K562 (cell line): ENCODE measurements around the gene TLN1. TPM values are rescaled to one million over a fixed set of nuclear protein-coding genes. Genes with fewer than 3 reads are reported as not detected.

Source experiments
- ARID3A ChIP-seq: IDR thresholded peaks from 2 replicates; pipeline ENCODE4 v1.6.1; 2012; ENCODE audit warnings: low read depth, low read length, improper control_type of control experiment, borderline replicate concordance
- CCAR2 ChIP-seq: fragments of 200-400 bp; formaldehyde crosslinking; IDR thresholded peaks from 2 replicates; pipeline ENCODE4 v1.6.1; 2017; ENCODE audit warnings: mild to moderate bottlenecking, low read depth, low read length
- CCNT2 ChIP-seq: IDR thresholded peaks from 2 replicates; pipeline ENCODE4 v1.6.1; 2011; ENCODE audit warnings: borderline replicate concordance, low read depth, mild to moderate bottlenecking, moderate library complexity, mixed read lengths, low read length; ENCODE audit not compliant: insufficient read length; ENCODE audit errors: extremely low read depth
- MEIS2 ChIP-seq: fragments of 450-650 bp; IDR thresholded peaks from 2 replicates; pipeline ENCODE4 v1.6.1; 2014; ENCODE audit warnings: mild to moderate bottlenecking; ENCODE audit not compliant: partially characterized antibody
- POLR2AphosphoS5 ChIP-seq: IDR thresholded peaks from 2 replicates; pipeline ENCODE4 v1.6.1; 2011; ENCODE audit warnings: mild to moderate bottlenecking, low read depth, low read length, moderate library complexity; ENCODE audit not compliant: control insufficient read depth, insufficient read depth
- SMARCB1 ChIP-seq: IDR thresholded peaks from 2 replicates; pipeline ENCODE4 v1.6.1; 2011; ENCODE audit warnings: improper control_type of control experiment, low read depth; ENCODE audit not compliant: insufficient read length
- ZNF609 ChIP-seq: sonication (generic); formaldehyde crosslinking; IDR thresholded peaks from 2 replicates; pipeline ENCODE4 v1.8.1; 2023; ENCODE audit warnings: missing genetic modification reagents, mild to moderate bottlenecking, borderline replicate concordance
- ZNF695 ChIP-seq: fragments of 450-650 bp; formaldehyde crosslinking; IDR thresholded peaks from 2 replicates; pipeline ENCODE4 v1.4.0; 2020; ENCODE audit warnings: mild to moderate bottlenecking, moderate library complexity
- ZNF717 ChIP-seq: fragments of 250-450 bp; sonication (Bioruptor Pico); IDR thresholded peaks from 2 replicates; pipeline ENCODE4 v1.5.0; 2021
- polyA plus RNA-seq, 8 experiments: library from polyadenylated mRNA; depleted of rRNA in 4 of 8; stranded (reverse) in 5 of 8; unstranded in 3 of 8; fragments of >200 nt; fragmentation: Nextera tagmentation in 2 of 8; fragmentation: Illumina TruSeq in 1 of 8; extraction: Ambion mirVana in 2 of 8; extraction: Trizol in 1 of 8; gene quantifications; 2 replicates each; pipeline versions ENCODE4 v1.2.1 to v1.2.3, GENCODE V29; 2011 to 2014; ENCODE audit warnings: inconsistent platforms in 1 of 8, missing spikeins in 1 of 8
- total RNA-seq, 7 experiments: library from RNA; depleted of rRNA in 6 of 7; stranded (reverse); fragments of >200 nt in 6 of 7; fragmentation: Illumina TruSeq in 2 of 7; extraction: Trizol in 2 of 7; gene quantifications; 2 replicates each; pipeline versions ENCODE4 v1.2.1 to v1.2.3, GENCODE V29; 2011 to 2021; ENCODE audit warnings: low replicate concordance in 1 of 7
- TF ChIP-seq, protein P1 (sequence below), 2 experiments: IDR thresholded peaks; 2 replicates each; pipeline ENCODE4 v1.6.1; 2011; ENCODE audit warnings: borderline replicate concordance in 1 of 2, control low read depth in 1 of 2, low read depth in 1 of 2, low read length in 1 of 2, mild to moderate bottlenecking in 1 of 2, mixed read lengths in 1 of 2, moderate library complexity in 1 of 2; ENCODE audit not compliant: insufficient read depth in 1 of 2, insufficient read length in 1 of 2, poor library complexity in 1 of 2, severe bottlenecking in 1 of 2; ENCODE audit errors: extremely low read depth in 1 of 2
- TF ChIP-seq, protein P2 (sequence below): IDR thresholded peaks from 3 replicates; pipeline ENCODE4 v1.6.1; 2011; ENCODE audit warnings: borderline replicate concordance, mild to moderate bottlenecking, moderate library complexity; ENCODE audit not compliant: insufficient read length; ENCODE audit errors: extremely low read depth

Gene TLN1
- total and polyA plus RNA-seq, 9 of the 15 experiments (the other 6 are each of a cell fraction or from before 2014, with no cell fraction given) = 3.6 to 240 (median 54.8) TPM

DNA sequence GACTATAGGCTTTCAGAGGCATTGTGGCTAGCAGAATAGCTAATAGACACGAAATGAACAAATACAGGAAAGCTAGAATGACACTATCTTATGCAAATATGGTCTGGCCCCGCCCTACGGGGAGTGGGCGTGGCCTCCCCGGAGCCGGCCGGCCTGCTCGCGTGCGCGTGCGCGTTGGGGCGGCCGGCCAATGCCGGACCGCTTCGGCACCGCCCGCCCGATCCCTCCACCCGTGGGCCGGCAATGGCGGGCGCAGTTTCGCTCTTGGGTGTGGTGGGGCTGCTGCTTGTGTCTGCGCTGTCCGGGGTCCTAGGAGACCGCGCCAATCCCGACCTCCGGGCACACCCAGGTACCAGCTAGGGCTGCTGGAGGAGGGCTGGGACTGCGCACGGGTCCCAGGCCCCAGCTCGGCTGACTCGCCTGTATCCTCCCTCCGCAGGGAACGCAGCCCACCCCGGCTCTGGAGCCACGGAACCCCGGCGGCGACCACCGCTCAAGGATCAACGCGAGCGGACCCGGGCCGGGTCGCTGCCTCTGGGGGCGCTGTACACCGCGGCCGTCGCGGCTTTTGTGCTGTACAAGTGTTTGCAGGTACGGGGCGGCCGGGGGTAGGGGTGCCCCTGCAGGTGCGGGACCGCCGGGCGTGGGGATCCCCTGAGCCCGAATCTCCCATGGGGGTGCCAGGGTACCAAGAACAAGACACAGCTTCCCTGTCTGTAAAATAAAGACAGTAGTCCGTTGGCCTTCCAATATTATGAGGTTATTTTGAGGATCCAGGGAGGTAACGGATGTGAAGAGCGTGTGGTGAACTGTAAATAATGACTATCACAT, 73.6 kb downstream of the TLN1 start, which contains the start of gene CCDC107 (continued):
- TF ChIP-seq ZNF695 (CRISPR knock-in tag) (no peak), ARID3A (no peak), ZNF717 (CRISPR knock-in tag) (no peak), MEIS2 (peak; percentile 68), POLR2AphosphoS5 (0 out of 2 replicates have a peak, but pooled peaks have one; percentile 40), CCNT2 (peak; percentile 41), CCAR2 (no peak), ZNF609 (CRISPR knock-in tag) (no peak), SMARCB1 (no peak)
- TF ChIP-seq, protein P1, sequence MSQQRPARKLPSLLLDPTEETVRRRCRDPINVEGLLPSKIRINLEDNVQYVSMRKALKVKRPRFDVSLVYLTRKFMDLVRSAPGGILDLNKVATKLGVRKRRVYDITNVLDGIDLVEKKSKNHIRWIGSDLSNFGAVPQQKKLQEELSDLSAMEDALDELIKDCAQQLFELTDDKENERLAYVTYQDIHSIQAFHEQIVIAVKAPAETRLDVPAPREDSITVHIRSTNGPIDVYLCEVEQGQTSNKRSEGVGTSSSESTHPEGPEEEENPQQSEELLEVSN (IDR thresholded peaks at IDR 0.05; ENCODE audit: borderline replicate concordance in 1 of 2, extremely low read depth in 1 of 2, insufficient read depth in 1 of 2, insufficient read length in 1 of 2, low read depth in 1 of 2, low read length in 1 of 2, poor library complexity in 1 of 2, severe bottlenecking in 1 of 2) = no peak
- TF ChIP-seq, protein P2, sequence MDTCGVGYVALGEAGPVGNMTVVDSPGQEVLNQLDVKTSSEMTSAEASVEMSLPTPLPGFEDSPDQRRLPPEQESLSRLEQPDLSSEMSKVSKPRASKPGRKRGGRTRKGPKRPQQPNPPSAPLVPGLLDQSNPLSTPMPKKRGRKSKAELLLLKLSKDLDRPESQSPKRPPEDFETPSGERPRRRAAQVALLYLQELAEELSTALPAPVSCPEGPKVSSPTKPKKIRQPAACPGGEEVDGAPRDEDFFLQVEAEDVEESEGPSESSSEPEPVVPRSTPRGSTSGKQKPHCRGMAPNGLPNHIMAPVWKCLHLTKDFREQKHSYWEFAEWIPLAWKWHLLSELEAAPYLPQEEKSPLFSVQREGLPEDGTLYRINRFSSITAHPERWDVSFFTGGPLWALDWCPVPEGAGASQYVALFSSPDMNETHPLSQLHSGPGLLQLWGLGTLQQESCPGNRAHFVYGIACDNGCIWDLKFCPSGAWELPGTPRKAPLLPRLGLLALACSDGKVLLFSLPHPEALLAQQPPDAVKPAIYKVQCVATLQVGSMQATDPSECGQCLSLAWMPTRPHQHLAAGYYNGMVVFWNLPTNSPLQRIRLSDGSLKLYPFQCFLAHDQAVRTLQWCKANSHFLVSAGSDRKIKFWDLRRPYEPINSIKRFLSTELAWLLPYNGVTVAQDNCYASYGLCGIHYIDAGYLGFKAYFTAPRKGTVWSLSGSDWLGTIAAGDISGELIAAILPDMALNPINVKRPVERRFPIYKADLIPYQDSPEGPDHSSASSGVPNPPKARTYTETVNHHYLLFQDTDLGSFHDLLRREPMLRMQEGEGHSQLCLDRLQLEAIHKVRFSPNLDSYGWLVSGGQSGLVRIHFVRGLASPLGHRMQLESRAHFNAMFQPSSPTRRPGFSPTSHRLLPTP = no peak
